GM19023 (cell line): ENCODE data around the gene FKBP2.

Experiments
- ATAC-seq: cut with Tn5 transposase; IDR thresholded peaks from one replicate; pipeline ENCODE4 v1.9.1; 2021; ENCODE audit warnings: mild to moderate bottlenecking, moderate library complexity; ENCODE audit not compliant: unreplicated experiment

Gene FKBP2

DNA sequence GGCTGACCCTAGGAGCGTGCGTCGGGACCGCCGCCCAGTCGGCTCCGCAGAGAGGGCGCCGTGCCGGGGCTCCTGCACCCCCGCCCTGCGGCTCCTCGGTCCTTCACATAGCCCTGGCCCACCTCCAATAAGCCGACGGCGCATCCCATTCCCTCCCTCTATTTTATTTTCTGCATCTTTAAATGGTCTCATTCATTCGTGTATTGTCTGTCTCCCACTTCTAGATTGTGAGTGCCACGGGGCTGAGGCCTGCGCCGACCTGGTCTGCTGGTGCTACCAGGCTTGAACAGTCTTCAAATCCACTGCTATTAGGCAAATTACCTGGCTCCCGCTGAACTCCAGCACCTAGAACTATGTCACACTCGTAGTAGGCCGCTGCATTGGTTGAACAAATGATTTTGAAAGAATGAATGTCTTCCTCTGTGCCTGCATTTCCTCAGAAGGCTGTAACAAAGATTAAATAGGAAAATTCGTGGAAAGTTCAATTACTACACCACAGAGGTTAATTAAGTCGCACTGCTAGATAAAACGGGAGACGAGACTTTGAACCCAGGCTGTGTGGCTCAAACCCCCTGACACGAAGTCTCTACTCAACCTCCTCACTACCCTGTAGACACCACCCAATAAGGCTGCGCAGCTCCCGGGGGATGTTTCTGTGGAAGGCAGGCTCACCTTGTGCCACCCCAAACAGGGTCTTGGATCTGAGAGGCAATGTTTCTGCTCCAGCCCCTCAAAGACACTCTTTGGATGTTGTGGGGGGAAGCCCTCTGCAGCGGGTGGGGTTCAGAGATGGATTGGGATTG is 7.0 kb downstream of the FKBP2 start:
- no peak for ATAC-seq

- ATAC-seq = no peak
Observed at GRCh38 chr11:64248578-64248977, 7.7 kb downstream of the FKBP2 start.

DNA sequence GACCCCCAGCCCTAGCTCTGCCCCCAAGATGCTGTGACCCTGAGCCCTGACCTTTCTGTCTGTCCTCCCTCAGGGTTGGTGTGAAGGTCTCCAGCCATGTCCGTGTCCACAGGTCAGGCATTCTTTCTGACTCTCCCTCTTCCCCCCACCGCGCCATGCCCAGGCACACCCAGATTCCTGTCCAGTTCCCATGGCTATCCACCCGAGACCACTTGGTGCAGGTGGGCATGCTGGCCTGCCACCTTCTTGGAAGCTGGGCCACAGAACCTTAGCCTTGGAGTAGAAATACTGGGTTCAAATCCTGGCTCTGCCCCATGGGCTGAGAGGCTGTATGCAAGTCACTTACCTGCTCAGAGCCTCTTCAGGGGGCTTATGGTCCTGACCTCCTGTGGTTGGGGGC is 8.1 kb downstream of the FKBP2 start:
- ATAC-seq = no peak

DNA sequence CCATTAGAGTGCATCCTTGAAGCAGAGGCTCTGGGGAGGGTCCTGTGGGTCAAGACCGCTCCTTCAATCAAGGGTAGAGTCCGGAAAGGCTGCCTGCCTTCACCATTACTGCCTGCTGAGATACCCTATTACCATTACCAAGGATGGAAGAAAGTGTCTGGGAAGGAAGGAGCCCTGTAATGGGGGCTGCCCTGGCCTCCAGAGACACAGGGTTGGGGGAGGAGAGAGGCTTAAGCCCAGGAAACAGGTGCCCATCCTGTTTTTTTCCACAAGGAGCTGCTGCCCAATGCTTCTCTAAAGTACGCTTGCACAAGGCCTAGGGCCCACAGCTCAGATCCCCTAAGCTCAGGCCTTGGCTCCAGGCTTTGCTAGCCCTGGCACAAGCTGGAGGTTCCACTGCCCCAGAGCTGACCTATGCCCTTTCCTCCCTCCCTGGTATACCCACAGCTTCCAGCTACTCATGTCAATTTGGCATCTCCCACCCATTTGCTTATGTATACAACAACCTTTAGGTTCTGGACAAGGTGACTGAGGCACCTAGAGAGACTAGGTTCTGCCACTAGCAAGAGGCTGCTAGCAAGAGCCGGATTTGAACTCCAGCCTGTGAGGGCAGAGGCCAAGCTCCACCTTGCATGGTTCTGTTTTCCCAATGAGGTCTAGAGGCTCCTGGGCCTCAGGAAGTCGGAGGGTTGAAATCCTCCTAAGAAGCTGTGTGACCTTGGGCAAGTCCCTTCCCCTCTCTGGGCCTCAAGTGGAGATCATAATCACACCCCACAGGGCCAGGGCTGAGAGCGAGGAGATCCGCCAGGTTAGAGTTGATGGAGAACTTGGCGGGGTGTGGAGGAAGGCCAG is 8.9 kb downstream of the FKBP2 start:
- ATAC-seq = no peak

- no peak for ATAC-seq
Observed at GRCh38 chr11:64250415-64251015, 9.6 kb downstream of the FKBP2 start.

DNA sequence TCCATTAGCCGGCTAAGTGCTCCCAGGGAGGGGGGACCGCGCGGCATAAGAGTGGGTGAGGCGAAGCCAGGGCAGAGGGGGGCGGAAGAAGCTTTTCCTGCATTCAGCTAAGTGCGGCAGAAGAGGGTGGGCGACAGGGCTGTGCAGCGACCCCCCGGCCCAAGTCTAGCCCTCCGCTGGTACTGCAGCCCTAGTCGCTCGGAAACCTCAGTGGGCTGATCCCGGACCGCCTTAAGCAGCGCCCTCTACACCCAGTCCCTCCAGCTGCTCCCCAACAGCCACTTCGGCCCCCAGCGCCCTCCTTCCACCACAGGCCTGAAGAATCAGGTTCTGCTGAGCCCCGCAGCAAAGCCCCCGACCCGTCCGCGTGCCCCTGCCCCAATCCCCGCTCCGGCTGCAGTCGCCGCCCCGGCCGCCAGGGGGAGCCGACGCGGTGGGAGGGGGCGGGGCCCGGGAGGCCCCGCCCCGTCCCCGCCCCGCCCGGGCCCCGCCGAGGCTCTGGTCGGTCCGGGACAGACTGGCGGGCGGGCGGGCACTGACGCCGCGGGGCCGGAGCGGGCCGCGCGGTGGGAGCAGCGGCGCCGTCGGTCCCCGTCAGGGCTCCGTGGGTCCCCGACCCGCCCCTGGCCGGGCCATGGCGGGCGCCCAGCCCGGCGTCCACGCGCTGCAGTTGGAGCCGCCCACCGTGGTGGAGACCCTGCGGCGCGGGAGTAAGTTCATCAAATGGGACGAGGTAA is 10.3 kb downstream of the FKBP2 start, which contains the start of gene PLCB3:
Gene PLCB3 (plus strand): TSS at position 515 of the 737 bp plus-strand sequence. CDS start 120 bp downstream, at position 635.
- ATAC-seq = peak; percentile 38

- ATAC-seq = no peak
Observed at GRCh38 chr11:64251753-64252002, 10.8 kb downstream of the FKBP2 start.

DNA sequence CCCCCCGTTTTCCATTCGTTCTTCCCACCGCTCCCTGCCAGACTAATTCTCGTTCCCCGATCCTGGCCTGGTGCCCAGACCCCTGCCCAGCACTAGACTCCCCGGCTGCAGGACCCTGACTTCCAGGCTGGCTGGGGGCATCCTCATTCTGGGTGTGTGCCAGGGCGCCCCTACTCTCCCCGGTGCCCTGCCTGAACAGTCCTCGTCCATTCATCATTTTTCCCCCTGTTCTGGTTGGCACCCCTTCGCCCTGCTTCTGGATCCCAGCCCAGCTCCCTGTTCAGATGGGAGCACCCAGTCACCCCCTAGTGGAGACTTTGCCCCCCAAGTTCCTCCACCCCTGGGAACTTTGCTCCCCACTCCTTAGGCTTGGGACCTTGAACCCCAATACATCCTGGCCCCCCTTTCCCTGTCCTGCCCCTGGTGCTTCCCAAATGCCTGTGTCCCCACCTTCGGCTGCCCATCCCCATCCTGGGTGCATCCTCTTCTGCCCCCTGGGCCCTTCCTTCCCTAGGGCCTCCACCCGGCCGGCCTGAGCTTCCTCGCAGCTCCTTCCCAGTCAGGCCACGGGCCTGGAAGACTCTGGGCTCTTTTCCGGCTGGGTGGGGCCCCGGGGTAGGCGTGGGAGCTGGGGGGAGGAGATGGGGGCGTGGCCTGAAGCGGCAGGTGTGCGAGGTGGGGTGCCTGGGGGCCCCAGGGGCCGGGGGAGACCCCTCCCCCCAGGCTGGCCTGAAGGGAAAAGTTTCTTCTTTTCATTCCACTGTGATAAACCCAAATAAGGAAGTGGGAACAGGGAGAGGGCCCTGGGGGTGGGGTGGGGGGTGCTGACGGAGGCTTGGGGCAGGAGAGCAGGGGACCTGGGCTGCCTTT is 11.3 kb downstream of the FKBP2 start:
- ATAC-seq = no peak

GRCh38 chr11:64253043-64253442 is 12.1 kb downstream of the FKBP2 start:
- ATAC-seq = no peak

DNA sequence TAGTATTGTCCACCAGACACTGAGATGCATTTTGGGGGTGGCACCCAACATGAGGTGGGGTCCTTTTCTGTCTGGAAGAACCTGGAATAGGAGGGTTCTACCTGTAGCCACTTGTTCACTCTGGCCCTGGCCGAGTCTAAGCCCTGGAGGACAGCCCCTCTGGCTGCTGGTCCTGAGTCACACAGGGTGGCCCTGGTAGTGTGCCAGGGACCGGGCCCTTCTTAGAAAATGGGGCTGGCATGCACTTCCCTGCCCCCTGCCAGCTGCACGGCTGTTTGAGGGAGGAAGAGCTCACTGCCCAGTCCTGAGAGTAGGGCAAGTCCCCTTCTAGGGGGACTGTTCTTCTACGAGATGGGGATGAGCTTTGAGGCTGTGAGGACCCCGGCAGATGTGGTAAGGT is 12.6 kb downstream of the FKBP2 start:
- no peak for ATAC-seq

- ATAC-seq = no peak
Observed at GRCh38 chr11:64254326-64254725, 13.4 kb downstream of the FKBP2 start.

DNA sequence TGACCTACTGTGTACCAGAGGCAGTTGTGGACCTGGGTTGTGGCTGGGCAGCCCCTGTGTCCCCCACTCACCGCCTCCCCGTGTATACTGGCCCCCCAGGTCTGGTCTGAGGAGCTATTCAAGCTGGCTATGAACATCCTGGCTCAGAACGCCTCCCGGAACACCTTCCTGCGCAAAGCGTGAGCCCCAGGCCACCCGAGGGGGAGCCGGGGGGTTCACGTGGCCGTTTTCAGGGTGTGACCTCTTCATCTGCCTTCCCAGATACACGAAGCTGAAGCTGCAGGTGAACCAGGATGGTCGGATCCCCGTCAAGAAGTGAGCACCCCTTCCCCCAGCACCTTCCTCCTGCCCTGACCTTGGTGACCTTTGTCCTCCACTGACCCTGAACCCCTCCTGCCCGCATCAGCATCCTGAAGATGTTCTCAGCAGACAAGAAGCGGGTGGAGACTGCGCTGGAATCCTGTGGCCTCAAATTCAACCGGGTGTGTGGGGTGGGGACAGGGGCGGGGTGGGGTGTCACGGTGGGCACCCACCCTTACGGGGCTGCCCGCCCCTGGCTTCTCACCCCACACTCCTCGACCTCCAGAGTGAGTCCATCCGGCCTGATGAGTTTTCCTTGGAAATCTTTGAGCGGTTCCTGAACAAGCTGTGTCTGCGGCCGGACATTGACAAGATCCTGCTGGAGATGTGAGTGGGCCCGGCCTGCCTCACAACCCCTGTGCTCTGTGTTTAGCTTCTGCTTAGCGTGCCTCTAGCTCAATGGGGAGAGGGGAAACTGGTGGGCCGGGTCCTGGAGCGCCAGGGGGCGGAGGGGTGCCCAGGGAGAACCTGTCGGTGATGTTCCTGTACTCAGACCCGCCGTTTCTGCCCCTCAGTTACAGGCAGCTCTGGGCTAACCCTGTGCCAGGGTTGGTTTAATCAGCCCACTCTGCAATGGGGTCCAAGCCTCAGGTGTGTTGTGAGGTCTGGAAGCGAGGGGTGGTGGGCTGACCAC is 14.5 kb downstream of the FKBP2 start:
- no peak for ATAC-seq

- ATAC-seq = no peak
Observed at GRCh38 chr11:64256300-64256699, 15.4 kb downstream of the FKBP2 start.

- ATAC-seq = no peak
Observed at GRCh38 chr11:64258356-64258755, 17.5 kb downstream of the FKBP2 start.

GRCh38 chr11:64258946-64259532 is 18.1 kb downstream of the FKBP2 start:
- ATAC-seq = no peak

DNA sequence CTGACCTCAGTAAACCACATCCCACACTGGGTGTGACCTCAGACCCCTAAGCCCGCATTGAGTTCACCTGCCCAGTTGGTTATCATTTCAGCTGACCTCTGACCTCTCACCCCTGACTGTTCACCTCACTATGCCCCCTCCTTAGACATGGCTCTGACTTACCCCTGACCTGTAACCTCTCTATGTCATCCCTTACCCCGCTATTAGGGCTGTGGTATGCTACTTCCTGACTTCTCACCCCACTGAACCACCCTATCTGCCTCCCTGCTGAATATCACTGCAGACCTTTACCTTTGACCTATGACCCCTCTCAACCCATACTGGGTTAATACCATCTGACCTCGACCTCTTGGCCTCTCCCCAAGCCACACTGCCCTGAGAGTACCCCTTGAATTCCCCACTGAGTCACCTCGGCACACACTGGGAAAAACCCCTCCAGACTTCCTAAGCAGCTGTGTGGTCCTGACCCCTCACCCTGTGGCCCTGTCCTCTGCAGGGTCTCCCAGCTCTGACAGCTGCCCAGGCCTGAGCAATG is 18.7 kb downstream of the FKBP2 start:
- no peak for ATAC-seq

DNA sequence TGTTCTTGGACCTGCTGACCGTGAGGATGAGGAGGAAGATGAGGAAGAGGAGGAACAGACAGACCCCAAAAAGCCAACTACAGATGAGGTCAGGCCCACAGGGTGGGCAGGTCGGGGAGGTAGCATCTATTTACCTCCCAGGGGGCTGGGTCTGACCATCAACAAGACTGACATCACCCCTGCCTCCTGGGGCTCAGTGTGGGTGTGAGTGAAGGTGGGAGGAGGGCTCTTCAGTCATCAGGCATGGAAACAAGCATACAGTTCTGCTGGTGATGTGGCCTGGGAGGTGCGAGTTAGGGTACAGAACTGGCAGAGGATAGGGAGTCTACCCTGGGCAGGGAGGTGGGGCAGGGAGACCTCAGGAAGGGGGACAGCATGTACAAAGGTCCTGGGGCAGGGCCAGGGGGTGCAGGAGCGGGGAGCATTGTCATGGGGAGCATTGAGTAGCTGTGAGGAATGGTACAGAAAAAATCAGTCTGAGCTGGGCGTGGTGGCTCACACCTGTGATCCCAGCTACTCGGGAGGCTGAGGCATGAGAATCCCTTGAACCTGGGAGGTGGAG is 19.3 kb downstream of the FKBP2 start:
- ATAC-seq = no peak

DNA sequence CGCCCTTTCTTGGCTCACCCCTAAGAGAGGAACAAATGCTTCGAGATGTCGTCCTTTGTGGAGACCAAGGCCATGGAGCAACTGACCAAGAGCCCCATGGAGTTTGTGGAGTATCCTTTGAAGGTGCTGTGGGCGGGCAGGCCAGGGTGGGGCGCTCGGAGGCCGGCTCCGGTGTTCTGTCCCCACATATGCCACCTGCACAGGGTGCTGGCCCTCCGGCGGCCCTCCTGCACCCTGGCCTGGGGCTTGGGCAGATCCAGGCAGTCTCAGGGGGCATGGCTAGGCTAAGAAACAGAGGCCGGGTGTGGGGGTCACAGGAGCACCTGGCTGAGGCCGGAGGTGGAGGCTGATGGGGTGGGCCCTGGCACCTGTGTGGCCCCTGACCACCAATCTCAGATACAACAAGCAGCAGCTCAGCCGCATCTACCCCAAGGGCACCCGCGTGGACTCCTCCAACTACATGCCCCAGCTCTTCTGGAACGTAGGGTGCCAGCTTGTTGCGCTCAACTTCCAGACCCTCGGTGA is 20.7 kb downstream of the FKBP2 start:
- ATAC-seq = no peak
